ENCODE measurements around the gene MSI2.

Gene MSI2

GRCh38 chr17:57533684-57534305 is 277.5 kb downstream of the MSI2 start:
- DNase-seq = no peak

- DNase-seq = no peak
Measured at GRCh38 chr17:57534863-57535248, 278.5 kb downstream of the MSI2 start.

- peak; percentile 42 for DNase-seq
Measured at GRCh38 chr17:57535249-57535966, 279.1 kb downstream of the MSI2 start.

GRCh38 chr17:57536289-57536688 is 280.0 kb downstream of the MSI2 start:
- DNase-seq = no peak

GRCh38 chr17:57536789-57537523 is 280.6 kb downstream of the MSI2 start:
- no peak for DNase-seq

- peak; percentile 55 for DNase-seq
Measured at GRCh38 chr17:57537524-57538410, 281.4 kb downstream of the MSI2 start.

GRCh38 chr17:57538736-57539456 is 282.6 kb downstream of the MSI2 start:
- DNase-seq = peak; percentile 46

GRCh38 chr17:57539529-57540301 is 283.4 kb downstream of the MSI2 start:
- no peak for DNase-seq

- DNase-seq = no peak
Measured at GRCh38 chr17:57540596-57540995, 284.3 kb downstream of the MSI2 start.

GRCh38 chr17:57541049-57541448 is 284.7 kb downstream of the MSI2 start:
- no peak for DNase-seq

GRCh38 chr17:57541472-57542394 is 285.4 kb downstream of the MSI2 start:
- DNase-seq = no peak

GRCh38 chr17:57542510-57542909 is 286.2 kb downstream of the MSI2 start:
- no peak for DNase-seq

GRCh38 chr17:57543230-57543629 is 286.9 kb downstream of the MSI2 start:
- no peak for DNase-seq

- no peak for DNase-seq
Measured at GRCh38 chr17:57544401-57544800, 288.1 kb downstream of the MSI2 start.

GRCh38 chr17:57544834-57545463 is 288.6 kb downstream of the MSI2 start:
- no peak for DNase-seq

- DNase-seq = no peak
Measured at GRCh38 chr17:57545731-57546342, 289.5 kb downstream of the MSI2 start.

- no peak for DNase-seq
Measured at GRCh38 chr17:57548421-57549410, 292.4 kb downstream of the MSI2 start.

GRCh38 chr17:57549468-57549867 is 293.1 kb downstream of the MSI2 start:
- DNase-seq = no peak
